ENCODE results near the gene HTT.

DNA sequence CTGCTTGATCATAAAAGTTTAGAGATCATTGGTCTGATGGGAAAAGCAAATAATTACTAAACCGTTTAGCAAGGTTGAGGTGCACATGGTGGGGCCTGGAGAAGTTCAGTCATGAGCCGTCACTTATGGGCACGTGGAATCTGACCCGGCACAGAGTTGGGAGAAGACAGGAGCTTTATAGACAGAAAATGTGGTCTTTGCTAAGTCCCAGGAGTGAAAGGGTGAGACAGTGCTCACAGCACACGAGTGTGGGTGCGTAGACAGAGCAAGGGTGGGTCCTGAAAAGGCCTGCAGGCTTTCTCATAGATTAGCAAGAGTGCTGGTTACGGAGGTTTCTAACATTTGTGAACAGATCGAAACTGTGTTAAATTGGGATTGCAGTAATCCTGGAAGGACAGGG is 43.8 kb downstream of the HTT start:
- TF ChIP-seq CTCF (IDR thresholded peaks at IDR 0.05 in 8 of 11, conservative IDR thresholded peaks at IDR 0.05 in 3 of 11) = no peak
- TF ChIP-seq POLR2A (IDR thresholded peaks at IDR 0.05) = no peak

All from spleen (tissue), 7 donors.